GM04503 (cell line): ENCODE data around the gene SLC25A20.
"Not testable (repeated sequence)": the region's sequence is repeated elsewhere in the genome, so short reads cannot be mapped to it uniquely, and the experiment has no call there.

ENCODE experiments used
- DNase-seq: peaks from one replicate; pipeline ENCODE4 v3.0.0-alpha.2; 2012; ENCODE audit warnings: low read depth

The SLC25A20 gene

GRCh38 chr3:48898383-48899234 is at the start of gene SLC25A20:
Gene SLC25A20 (minus strand): TSS chr3:48898882. CDS start chr3:48898794, 88 bp downstream.
- DNase-seq: peak; percentile 48

- DNase-seq: no peak
These were observed 47.3 kb upstream of the SLC25A20 start for GRCh38 chr3:48945891-48946549.

- DNase-seq: no peak
These were observed 46.8 kb upstream of the SLC25A20 start for GRCh38 chr3:48945432-48945831.

GRCh38 chr3:48938689-48939088 is 40.0 kb upstream of the SLC25A20 start:
- DNase-seq: no peak

- no peak for DNase-seq
These were observed 39.5 kb upstream of the SLC25A20 start for GRCh38 chr3:48938156-48938555.

- no peak for DNase-seq
These were observed 36.8 kb upstream of the SLC25A20 start for GRCh38 chr3:48935530-48935929.

- no peak for DNase-seq
These were observed 35.8 kb upstream of the SLC25A20 start for GRCh38 chr3:48934333-48934991.

GRCh38 chr3:48931944-48932580 is 33.4 kb upstream of the SLC25A20 start:
- no peak for DNase-seq

- no peak for DNase-seq
These were observed 31.9 kb upstream of the SLC25A20 start for GRCh38 chr3:48930590-48930989.

GRCh38 chr3:48929358-48930035 is 30.8 kb upstream of the SLC25A20 start:
- DNase-seq: no peak

- no peak for DNase-seq
These were observed 30.0 kb upstream of the SLC25A20 start for GRCh38 chr3:48928679-48929078.

GRCh38 chr3:48927928-48928327 is 29.2 kb upstream of the SLC25A20 start:
- no peak for DNase-seq

- DNase-seq: no peak
These were observed 28.0 kb upstream of the SLC25A20 start for GRCh38 chr3:48926425-48927392.

GRCh38 chr3:48919215-48920138 is 20.8 kb upstream of the SLC25A20 start:
- DNase-seq: no peak

- peak; percentile 76 for DNase-seq
These were observed 19.9 kb upstream of the SLC25A20 start, which contains the start of gene ARIH2 for GRCh38 chr3:48918388-48919214. Gene ARIH2 (plus strand): TSS chr3:48918842. CDS start chr3:48927559, 8,717 bp downstream.

- no peak for DNase-seq
These were observed 16.6 kb upstream of the SLC25A20 start for GRCh38 chr3:48915296-48915695.

- DNase-seq: not testable (repeated sequence)
These were observed 8.3 kb upstream of the SLC25A20 start for GRCh38 chr3:48907026-48907425.

GRCh38 chr3:48899273-48899672 is 591 bp upstream of the SLC25A20 start:
- DNase-seq: no peak
